Cerebellar cortex (tissue), 1 donor: ENCODE results near the gene TAPBPL.
"Not testable (repeated sequence)": the region's sequence is repeated elsewhere in the genome, so short reads cannot be mapped to it uniquely, and the experiment has no call there.

Experiments
- DNase-seq: peaks from one replicate; pipeline ENCODE4 v3.0.0-alpha.2; 2015; ENCODE audit warnings: low spot score

Gene TAPBPL

GRCh38 chr12:6463858-6464257, 12.0 kb downstream of the TAPBPL start:
- no peak for DNase-seq

GRCh38 chr12:6464531-6464930, 12.7 kb downstream of the TAPBPL start:
- DNase-seq: no peak

- peak; percentile 83 for DNase-seq
These were observed 13.8 kb downstream of the TAPBPL start for GRCh38 chr12:6465467-6466183.

- DNase-seq: no peak
These were observed 14.3 kb downstream of the TAPBPL start for GRCh38 chr12:6466184-6466573.

- not testable (repeated sequence) for DNase-seq
These were observed 14.9 kb downstream of the TAPBPL start for GRCh38 chr12:6466751-6467150.

- DNase-seq: not testable (repeated sequence)
These were observed 15.9 kb downstream of the TAPBPL start for GRCh38 chr12:6467571-6468282.

- no peak for DNase-seq
These were observed 16.4 kb downstream of the TAPBPL start for GRCh38 chr12:6468283-6468575.

- DNase-seq: peak; percentile 14
These were observed 17.2 kb downstream of the TAPBPL start for GRCh38 chr12:6469092-6469491.

- DNase-seq: peak; percentile 13
These were observed 17.9 kb downstream of the TAPBPL start for GRCh38 chr12:6469609-6470374.

GRCh38 chr12:6470375-6471163, 18.7 kb downstream of the TAPBPL start, which contains the start of gene VAMP1:
Gene VAMP1 (minus strand): TSS chr12:6470677. CDS start chr12:6470531, 146 bp downstream.
- peak; percentile 97 for DNase-seq

- no peak for DNase-seq
These were observed 20.1 kb downstream of the TAPBPL start for GRCh38 chr12:6471989-6472360.

- DNase-seq: no peak
These were observed 20.6 kb downstream of the TAPBPL start for GRCh38 chr12:6472491-6472890.

- DNase-seq: not testable (repeated sequence)
These were observed 23.6 kb downstream of the TAPBPL start for GRCh38 chr12:6475233-6475975.

GRCh38 chr12:6476489-6476888, 24.6 kb downstream of the TAPBPL start:
- no peak for DNase-seq

GRCh38 chr12:6477601-6478377, 25.9 kb downstream of the TAPBPL start:
- not testable (repeated sequence) for DNase-seq

GRCh38 chr12:6478416-6478815, 26.6 kb downstream of the TAPBPL start:
- no peak for DNase-seq

GRCh38 chr12:6488240-6488639, 36.4 kb downstream of the TAPBPL start:
- DNase-seq: no peak

GRCh38 chr12:6489449-6489848, 37.6 kb downstream of the TAPBPL start:
- DNase-seq: no peak

GRCh38 chr12:6490673-6491072, 38.8 kb downstream of the TAPBPL start:
- not testable (repeated sequence) for DNase-seq

- peak; percentile 95 for DNase-seq
These were observed 41.1 kb downstream of the TAPBPL start, which contains the start of gene MRPL51 for GRCh38 chr12:6492838-6493496. Gene MRPL51 (minus strand): TSS chr12:6493262. CDS start chr12:6493136, 126 bp downstream.
